GM19452 (cell line): ENCODE results near the gene INPP5D.
"Not testable (repeated sequence)": the region's sequence is repeated elsewhere in the genome, so short reads cannot be mapped to it uniquely, and the experiment has no call there.

Experiments used
- ATAC-seq: cut with Tn5 transposase; IDR thresholded peaks from one replicate; pipeline ENCODE4 v1.9.1; 2021; ENCODE audit not compliant: unreplicated experiment

INPP5D gene

GRCh38 chr2:233115741-233116140 lies 55.6 kb downstream of the INPP5D start:
- no peak for ATAC-seq

GRCh38 chr2:233116946-233117345 lies 56.8 kb downstream of the INPP5D start:
- no peak for ATAC-seq

GRCh38 chr2:233117351-233117750 lies 57.2 kb downstream of the INPP5D start:
- ATAC-seq, result no peak

- no peak for ATAC-seq
Measured at GRCh38 chr2:233117811-233118647, 57.9 kb downstream of the INPP5D start.

GRCh38 chr2:233118648-233119000 lies 58.5 kb downstream of the INPP5D start:
- no peak for ATAC-seq

- no peak for ATAC-seq
Measured at GRCh38 chr2:233119123-233119522, 59.0 kb downstream of the INPP5D start.

- ATAC-seq, result no peak
Measured at GRCh38 chr2:233119806-233120205, 59.7 kb downstream of the INPP5D start.

GRCh38 chr2:233120459-233120858 lies 60.3 kb downstream of the INPP5D start:
- ATAC-seq, result no peak

- ATAC-seq, result no peak
Measured at GRCh38 chr2:233121856-233122255, 61.7 kb downstream of the INPP5D start.

- no peak for ATAC-seq
Measured at GRCh38 chr2:233122541-233122940, 62.4 kb downstream of the INPP5D start.

- ATAC-seq, result not testable (repeated sequence)
Measured at GRCh38 chr2:233123576-233123975, 63.4 kb downstream of the INPP5D start.

- ATAC-seq, result peak; percentile 90
Measured at GRCh38 chr2:233124421-233125080, 64.4 kb downstream of the INPP5D start.

- ATAC-seq, result no peak
Measured at GRCh38 chr2:233125455-233126065, 65.4 kb downstream of the INPP5D start.

GRCh38 chr2:233129351-233129978 lies 69.3 kb downstream of the INPP5D start:
- no peak for ATAC-seq

- no peak for ATAC-seq
Measured at GRCh38 chr2:233130024-233130423, 69.9 kb downstream of the INPP5D start.

GRCh38 chr2:233130481-233131020 lies 70.4 kb downstream of the INPP5D start:
- no peak for ATAC-seq

GRCh38 chr2:233131936-233132720 lies 72.0 kb downstream of the INPP5D start:
- ATAC-seq, result no peak

- ATAC-seq, result no peak
Measured at GRCh38 chr2:233133239-233133638, 73.1 kb downstream of the INPP5D start.

- no peak for ATAC-seq
Measured at GRCh38 chr2:233135421-233135820, 75.3 kb downstream of the INPP5D start.

GRCh38 chr2:233137040-233137439 lies 76.9 kb downstream of the INPP5D start:
- no peak for ATAC-seq
